Chondrocyte (in vitro differentiated cells): ENCODE data around the gene RAB3IL1. TPM values are rescaled to one million over a fixed set of nuclear protein-coding genes. Genes with fewer than 3 reads are reported as not detected.

Experiments
- DNase-seq: peaks from one replicate; pipeline ENCODE4 v3.0.0; 2021; ENCODE audit warnings: mixed read lengths, low spot score
- H3K27ac Mint-ChIP-seq: one replicate; pipeline ENCODE4 v1.8.0; 2021; ENCODE audit warnings: mild to moderate bottlenecking, moderate library complexity, mixed read lengths; ENCODE audit not compliant: unreplicated experiment
- H3K27me3 Mint-ChIP-seq: 2 replicates; pipeline ENCODE4 v1.8.0; 2021; ENCODE audit warnings: low read depth, mixed read lengths
- H3K36me3 Mint-ChIP-seq: 2 replicates; pipeline ENCODE4 v1.8.0; 2021; ENCODE audit warnings: low read depth, mixed read lengths
- H3K4me1 Mint-ChIP-seq: 2 replicates; pipeline ENCODE4 v1.8.0; 2021; ENCODE audit warnings: low read depth, mild to moderate bottlenecking, mixed read lengths
- H3K4me3 Mint-ChIP-seq: one replicate; pipeline ENCODE4 v1.8.0; 2021; ENCODE audit warnings: mild to moderate bottlenecking, moderate library complexity, mixed read lengths; ENCODE audit not compliant: unreplicated experiment
- H3K9me3 Mint-ChIP-seq: 2 replicates; pipeline ENCODE4 v1.8.0; 2021; ENCODE audit warnings: low read depth, mixed read lengths
- CTCF ChIP-seq: fragments of 200-600 bp; sonication (generic); IDR thresholded peaks from 2 replicates; pipeline ENCODE4 v1.5.0; 2021; ENCODE audit warnings: antibody characterized with exemption, mild to moderate bottlenecking, moderate library complexity
- total RNA-seq: library from RNA; stranded (reverse); gene quantifications from 3 replicates; pipeline ENCODE4 v1.2.1, GENCODE V29; 2021

RAB3IL1 gene
- total RNA-seq, 1 donor from 2014 or later: 24.7 TPM

DNA sequence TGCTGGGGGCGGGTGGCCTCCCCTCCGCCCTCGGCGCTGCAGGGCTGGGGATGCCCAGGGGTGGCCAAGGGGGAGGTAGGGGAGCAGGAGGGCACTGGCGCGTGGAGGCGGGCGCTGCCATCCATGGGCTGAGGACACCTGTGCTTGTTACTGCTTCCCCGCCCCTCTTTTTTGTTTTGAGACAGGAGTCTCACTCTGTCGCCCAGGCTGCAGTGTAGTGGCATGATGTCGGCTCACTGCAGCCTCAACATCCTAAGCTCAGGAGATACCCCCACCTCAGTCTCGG lies 25.3 kb downstream of the RAB3IL1 start:
- Mint-ChIP-seq H3K9me3 (no peaks in the 10 kb centered on the region), H3K27ac (peak overlapping the region; percentile 68), H3K27me3 (no peaks in the 10 kb centered on the region), H3K36me3 (peaks cover 5% of the 10 kb centered on the region), H3K4me1 (peaks cover 47% of the 10 kb centered on the region), H3K4me3 (no peak overlapping the region)
- DNase-seq: no peak
- TF ChIP-seq CTCF: peak; percentile 5

- DNase-seq: no peak
- Mint-ChIP-seq H3K27me3 (no peaks in the 10 kb centered on the region), H3K27ac (peak within 1 kb of the TSS; percentile 87), H3K9me3 (no peaks in the 10 kb centered on the region), H3K36me3 (peaks cover 5% of the 10 kb centered on the region), H3K4me1 (peaks cover 52% of the 10 kb centered on the region), H3K4me3 (peak within 1 kb of the TSS; percentile 84)
- TF ChIP-seq CTCF: peak; percentile 36
Measured at GRCh38 chr11:61891331-61892084, 25.9 kb downstream of the RAB3IL1 start, which contains the start of gene FADS3. Gene FADS3 (minus strand): TSS chr11:61891545. CDS start chr11:61891381, 164 bp downstream.

GRCh38 chr11:61890529-61891330 lies 26.6 kb downstream of the RAB3IL1 start:
- H3K4me3 Mint-ChIP-seq: peak overlapping the region; percentile 84
- no peak for DNase-seq
- TF ChIP-seq CTCF: peak; percentile 57
- peak overlapping the region; percentile 87 for H3K27ac Mint-ChIP-seq
- no peaks in the 10 kb centered on the region for H3K9me3 Mint-ChIP-seq
- peaks cover 5% of the 10 kb centered on the region for H3K36me3 Mint-ChIP-seq
- H3K27me3 Mint-ChIP-seq: no peaks in the 10 kb centered on the region
- H3K4me1 Mint-ChIP-seq: peaks cover 58% of the 10 kb centered on the region

GRCh38 chr11:61889831-61890230 lies 27.5 kb downstream of the RAB3IL1 start:
- Mint-ChIP-seq H3K4me3 (peak overlapping the region; percentile 84), H3K9me3 (no peaks in the 10 kb centered on the region), H3K27ac (peak overlapping the region; percentile 87), H3K36me3 (peaks cover 7% of the 10 kb centered on the region), H3K27me3 (no peaks in the 10 kb centered on the region), H3K4me1 (peaks cover 66% of the 10 kb centered on the region)
- peak; percentile 13 for TF ChIP-seq CTCF
- no peak for DNase-seq

- Mint-ChIP-seq H3K4me3 (peak overlapping the region; percentile 84), H3K27me3 (no peaks in the 10 kb centered on the region), H3K27ac (peak overlapping the region; percentile 95), H3K36me3 (peaks cover 9% of the 10 kb centered on the region), H3K9me3 (no peaks in the 10 kb centered on the region), H3K4me1 (peaks cover 64% of the 10 kb centered on the region)
- DNase-seq: no peak
- no peak for TF ChIP-seq CTCF
Measured at GRCh38 chr11:61888590-61888989, 28.8 kb downstream of the RAB3IL1 start.
